CD4-positive, alpha-beta T cell treated with Interleukin-6 at 100 ng/mL for 8 hours (primary cell): Measurements from ENCODE around the gene TBX5.
"Not testable (repeated sequence)": the region's sequence is repeated elsewhere in the genome, so short reads cannot be mapped to it uniquely, and the experiment has no call there.

Experiments used
- DNase-seq: peaks from one replicate; pipeline ENCODE4 v3.0.0-alpha.2; 2020; ENCODE audit warnings: mixed read lengths, low spot score

The TBX5 gene

DNA sequence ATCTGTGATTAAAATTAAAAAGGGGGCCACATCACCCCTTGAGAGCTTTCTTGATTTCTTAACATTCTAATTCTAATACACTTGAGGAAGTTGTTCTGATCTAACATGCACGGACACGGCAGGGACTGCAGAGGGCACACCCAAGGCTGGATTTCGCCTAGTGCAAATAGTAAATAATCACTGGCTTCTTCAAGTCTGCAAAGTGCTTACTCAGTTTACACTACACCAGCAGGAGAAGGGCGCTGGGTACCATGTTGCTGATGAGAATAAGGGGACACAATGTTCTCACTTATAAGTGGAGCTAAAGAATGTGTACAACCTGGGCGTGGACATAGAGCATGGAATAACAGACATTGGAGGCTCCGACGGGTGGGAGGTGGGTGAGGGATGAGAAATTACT is 34.2 kb downstream of the TBX5 start:
- DNase-seq: no peak

- no peak for DNase-seq
These were observed 34.7 kb downstream of the TBX5 start for GRCh38 chr12:114371250-114371649.

DNA sequence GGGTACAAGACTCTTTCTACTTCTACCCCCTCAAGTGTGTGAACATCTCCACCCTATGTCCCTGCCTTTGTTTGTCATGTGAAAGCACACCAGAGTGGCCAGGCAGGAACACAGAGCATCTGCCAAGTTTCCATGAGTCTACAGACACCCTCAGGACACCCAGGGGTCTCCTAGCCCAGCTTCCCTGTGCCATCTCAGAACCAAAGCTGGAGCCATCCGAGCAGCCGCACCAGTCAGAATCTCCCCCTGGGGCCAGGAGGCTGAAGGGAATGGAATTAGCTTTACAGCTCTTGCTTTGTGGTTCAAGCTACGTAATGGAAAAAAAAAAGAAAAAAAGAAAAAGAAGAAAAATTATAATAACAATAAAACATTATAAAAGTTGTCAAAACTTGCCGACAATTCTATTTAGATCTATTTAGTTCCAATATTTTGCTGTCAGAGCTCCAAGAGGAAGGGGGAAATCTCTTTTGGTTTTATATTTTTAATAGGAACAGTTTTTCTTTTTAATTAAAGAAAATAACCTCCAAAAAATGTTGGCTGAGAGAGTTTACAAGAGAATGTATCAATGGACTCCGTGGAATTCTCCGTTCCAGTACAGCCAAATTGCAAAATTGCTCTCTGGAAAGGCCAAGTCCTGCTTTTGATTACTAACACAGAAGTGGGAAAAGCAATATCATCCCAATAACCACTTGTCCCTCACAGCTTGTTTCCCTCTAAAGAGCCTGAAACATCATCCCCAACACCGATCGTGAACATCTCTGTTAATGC is 37.1 kb downstream of the TBX5 start:
- DNase-seq: no peak

- no peak for DNase-seq
These were observed 44.0 kb downstream of the TBX5 start for GRCh38 chr12:114361992-114362391.

DNA sequence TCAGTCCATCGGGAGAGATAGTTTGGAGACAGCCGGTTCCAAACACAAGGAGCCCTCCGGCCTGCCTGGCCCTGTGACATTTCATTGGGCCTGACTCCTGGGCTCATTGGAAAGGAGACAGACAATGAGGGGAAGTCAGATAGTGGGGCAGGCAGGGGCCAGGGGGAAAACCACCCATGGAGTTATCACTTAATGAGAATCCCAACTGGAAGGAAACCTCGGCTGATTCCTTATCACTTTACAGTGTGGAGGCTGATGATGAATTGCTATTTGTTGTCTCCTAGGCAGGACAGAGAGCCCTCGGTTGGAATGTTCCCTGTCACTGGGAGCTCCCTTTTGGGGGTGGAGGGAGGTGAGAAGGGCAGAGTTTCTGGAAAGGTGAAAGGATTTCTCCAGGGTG is 44.4 kb downstream of the TBX5 start:
- DNase-seq: no peak

DNA sequence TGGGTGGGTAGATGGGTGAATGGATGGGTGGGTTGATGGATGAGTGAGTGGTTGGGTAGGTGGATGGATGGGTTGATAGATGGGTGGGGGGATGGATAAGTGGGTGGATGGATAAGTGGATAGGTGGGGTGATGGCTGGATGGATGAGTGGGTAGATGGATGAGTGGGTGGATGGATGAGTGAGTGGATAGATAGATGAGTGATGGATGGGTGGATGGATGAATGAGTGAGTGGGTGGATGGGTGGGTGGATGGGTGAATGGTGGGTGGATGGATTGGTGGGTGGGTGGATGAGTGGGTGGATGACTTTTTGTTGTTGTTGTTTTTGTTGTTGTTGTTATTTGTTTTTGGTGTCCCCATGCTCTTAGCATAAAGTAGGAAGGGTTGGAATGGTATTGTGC is 45.5 kb downstream of the TBX5 start:
- DNase-seq: no peak

DNA sequence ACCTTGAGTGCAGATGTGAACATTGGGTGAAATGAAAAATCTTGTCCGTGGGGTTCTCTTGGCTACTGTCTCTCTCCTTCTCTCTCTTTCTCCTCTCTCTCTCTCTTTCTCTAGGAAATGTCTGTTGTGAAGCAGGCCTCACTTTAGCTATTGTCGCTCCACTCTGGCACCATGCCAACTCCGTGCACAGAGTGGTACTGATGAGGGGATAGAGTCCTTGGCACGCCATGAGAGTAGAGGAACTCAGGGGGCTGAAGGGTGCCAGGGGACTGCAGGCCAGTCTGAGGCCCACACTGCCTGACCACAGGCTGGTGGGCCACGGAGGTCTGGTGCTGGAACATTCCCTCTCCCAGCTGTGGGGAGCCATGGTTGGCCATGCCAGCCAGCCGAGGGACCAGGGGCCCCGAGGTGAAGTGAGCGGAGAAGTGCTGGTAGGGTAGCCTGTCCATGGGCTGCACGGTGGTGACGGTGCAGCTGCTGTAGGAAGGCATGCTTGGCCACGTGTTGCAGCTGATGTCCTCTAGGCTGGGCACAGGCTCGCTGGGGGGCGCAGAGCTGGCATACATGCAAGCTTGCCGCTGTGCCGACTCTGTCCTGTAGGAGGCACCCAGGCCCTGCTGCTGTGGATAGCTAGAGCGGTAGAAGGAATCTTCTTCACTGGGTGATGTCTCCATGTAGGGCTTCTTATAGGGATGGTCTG is 50.4 kb downstream of the TBX5 start:
- no peak for DNase-seq

DNA sequence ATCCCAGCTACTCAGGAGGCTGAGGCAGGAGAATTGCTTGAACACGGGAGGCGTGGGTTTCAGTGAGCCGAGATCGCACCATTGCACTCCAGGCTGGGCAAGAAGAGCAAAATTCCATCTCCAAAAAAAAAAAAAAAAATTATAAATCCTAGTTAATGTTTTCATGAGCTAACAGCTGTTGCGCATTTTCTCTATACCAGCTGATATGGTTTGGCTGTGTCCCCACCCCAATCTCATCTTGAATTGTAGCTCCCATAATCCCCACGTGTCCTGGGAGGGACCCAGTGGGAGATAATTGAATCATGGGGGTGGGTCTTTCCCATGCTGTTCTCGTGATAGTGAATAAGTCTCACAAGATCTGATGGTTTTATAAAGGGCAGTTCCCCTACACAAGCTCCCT is 56.7 kb downstream of the TBX5 start:
- not testable (repeated sequence) for DNase-seq

- no peak for DNase-seq
These were observed 58.1 kb downstream of the TBX5 start for GRCh38 chr12:114347861-114348260.

GRCh38 chr12:114344831-114345230 is 61.1 kb downstream of the TBX5 start:
- no peak for DNase-seq

- DNase-seq: no peak
These were observed 61.7 kb downstream of the TBX5 start for GRCh38 chr12:114344303-114344663.

- DNase-seq: no peak
These were observed 62.2 kb downstream of the TBX5 start for GRCh38 chr12:114343585-114344302.

GRCh38 chr12:114342656-114343055 is 63.3 kb downstream of the TBX5 start:
- no peak for DNase-seq

DNA sequence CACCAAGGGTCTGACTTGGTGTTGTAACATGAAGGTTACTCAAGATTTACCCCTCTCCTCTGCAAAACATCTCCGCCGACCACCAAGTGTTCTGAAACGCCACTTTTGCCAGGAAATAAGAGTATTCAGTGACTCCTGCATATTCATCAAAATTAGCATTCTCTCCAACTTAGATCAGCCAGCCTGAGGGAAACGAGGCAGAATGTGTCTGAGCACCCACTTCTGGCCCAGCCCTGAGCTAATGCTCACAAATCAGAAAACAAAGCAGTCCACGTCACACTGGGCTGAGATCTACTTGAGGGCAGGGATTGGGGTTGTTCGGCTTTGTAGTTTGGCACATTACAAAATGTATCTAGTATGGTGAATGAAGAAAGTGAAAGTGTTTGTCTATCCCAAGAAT is 64.3 kb downstream of the TBX5 start:
- no peak for DNase-seq

DNA sequence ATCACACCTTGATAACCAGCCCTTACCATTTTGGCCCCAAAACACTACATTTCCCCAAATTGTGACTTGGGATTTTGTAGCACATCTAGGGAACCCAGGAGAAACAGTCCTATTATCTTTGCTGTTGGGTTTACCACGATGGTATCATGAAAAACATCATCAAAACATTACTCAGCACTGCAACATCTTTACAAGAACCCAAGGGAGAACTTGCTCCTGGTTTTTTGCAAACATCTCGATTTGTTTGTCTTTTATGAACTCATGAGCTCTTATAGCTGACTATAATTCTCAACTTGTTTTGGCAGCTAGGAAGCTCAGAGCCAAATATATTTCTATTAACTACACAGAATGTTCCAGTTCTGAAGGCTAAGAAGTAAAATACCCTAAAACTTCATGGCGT is 65.7 kb downstream of the TBX5 start:
- no peak for DNase-seq

GRCh38 chr12:114339626-114340025 is 66.3 kb downstream of the TBX5 start:
- DNase-seq: no peak

- DNase-seq: no peak
These were observed 70.3 kb downstream of the TBX5 start for GRCh38 chr12:114335607-114336006.

DNA sequence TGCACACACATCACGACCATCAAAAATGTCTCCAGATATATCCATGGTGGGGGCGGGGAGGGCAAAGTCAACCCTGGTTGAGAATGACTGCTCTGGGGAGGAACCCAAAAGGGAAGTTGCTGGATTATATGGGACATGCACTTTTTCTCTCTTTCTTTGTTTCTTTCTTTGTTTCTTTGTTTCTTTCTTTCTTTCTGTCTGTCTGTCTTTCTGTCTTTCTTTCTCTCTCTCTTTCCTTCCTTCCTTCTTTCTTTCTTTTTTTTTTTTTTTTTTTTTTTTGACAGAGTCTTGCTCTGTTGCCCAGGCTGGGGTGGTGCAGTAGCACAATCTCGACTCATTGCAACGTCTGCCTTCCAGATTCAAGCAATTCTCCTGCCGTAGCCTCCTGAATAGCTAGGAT is 71.5 kb downstream of the TBX5 start:
- DNase-seq: no peak

GRCh38 chr12:114328292-114328691 is 77.7 kb downstream of the TBX5 start:
- DNase-seq: no peak

DNA sequence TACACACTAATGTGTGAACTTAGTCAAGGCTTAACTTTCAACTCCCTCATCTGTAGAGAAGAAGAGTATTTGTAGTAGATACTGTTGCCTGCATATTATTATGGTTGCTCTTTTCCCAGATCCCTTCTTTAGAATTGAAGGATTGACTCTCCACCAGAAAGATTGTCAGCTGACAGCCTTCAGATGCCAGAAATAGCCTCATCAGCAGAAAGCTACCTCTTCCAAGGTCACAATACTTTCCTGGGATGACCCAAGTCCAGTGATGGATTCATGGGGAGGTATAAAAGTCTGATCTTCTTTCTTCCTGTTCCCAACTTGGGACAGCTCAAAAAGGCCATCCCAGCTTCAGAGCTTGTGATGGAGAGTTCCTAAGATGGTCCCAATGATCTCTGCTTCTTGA is 78.2 kb downstream of the TBX5 start:
- DNase-seq: no peak

- no peak for DNase-seq
These were observed 84.4 kb downstream of the TBX5 start for GRCh38 chr12:114321524-114321923.

DNA sequence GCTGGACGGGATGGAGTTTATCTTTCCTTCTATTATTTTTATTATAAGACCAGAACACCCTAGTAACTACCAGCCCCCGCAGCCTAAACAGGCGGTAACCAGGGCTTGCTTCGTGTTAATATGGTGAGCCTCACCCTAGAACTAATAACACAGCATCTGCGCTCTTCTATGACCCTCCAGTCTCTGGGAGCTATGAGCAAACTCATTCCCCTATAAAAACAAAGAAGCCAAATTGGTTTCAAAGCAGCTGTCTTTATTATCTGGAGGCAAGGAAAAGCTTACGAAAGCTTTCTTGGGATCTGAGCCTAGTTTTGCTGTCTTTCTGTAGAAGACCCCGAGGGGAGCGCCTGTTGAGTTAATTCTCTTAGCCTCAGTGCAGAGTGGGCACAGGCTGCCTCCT is 85.0 kb downstream of the TBX5 start:
- no peak for DNase-seq

DNA sequence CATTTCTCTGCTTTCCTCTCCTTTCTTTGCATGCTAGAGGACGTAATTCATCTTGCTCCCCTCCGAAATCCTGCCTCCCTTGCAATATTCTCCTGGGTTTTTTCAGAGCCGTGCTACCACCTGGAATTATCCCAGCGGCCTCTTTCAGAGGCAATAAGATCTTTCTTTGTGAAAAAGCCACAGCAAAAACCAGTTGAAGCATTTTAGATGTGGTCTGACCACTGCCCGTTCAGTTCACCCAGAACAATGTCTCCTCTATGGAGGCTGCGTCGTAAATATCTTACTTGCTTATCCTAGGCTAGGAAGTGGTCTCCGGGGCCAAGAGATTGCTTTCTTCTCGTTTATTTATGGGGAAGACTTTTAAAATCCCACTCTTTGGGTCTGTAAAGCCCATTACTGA is 85.8 kb downstream of the TBX5 start:
- DNase-seq: no peak
